Gastroesophageal sphincter (tissue), 3 donors: ENCODE results near the gene PPP1R16B.
"Not testable (repeated sequence)": the region's sequence is repeated elsewhere in the genome, so short reads cannot be mapped to it uniquely, and the experiment has no call there.

Source experiments
- CTCF ChIP-seq, 4 experiments: fragments of 200-600 bp in 2 of 4; fragments of 450-650 bp in 2 of 4; sonication (generic) in 1 of 4; IDR thresholded peaks; one replicate each; pipeline ENCODE4 v1.5.1; 2017 to 2019; ENCODE audit warnings: antibody characterized with exemption in 4 of 4, mild to moderate bottlenecking in 2 of 4, moderate library complexity in 2 of 4
- POLR2A ChIP-seq, 2 donors: fragments of 450-650 bp; IDR thresholded peaks; one replicate each; pipeline ENCODE4 v1.6.1; 2017; ENCODE audit warnings: antibody characterized with exemption in 2 of 2, mild to moderate bottlenecking in 2 of 2, moderate library complexity in 1 of 2

DNA sequence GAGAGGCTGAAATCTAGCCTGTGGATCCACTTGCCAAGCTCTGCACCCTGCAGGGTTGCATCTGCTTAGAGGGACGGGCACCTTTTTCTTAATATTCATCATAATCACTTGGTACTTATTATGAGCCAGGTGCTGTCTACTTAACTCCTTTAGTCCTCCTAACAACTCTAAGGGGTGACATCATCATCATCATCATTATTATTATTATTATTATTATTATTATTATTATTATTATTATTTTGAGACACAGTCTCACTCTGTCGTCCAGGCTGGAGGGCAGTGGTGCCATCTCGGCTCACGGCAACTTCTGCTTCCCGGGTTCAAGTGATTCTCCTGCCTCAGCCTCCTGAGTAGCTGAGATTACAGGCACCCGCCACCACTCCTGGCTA lies 8.1 kb downstream of the PPP1R16B start:
- not testable (repeated sequence) for TF ChIP-seq CTCF, POLR2A (IDR thresholded peaks at IDR 0.05)
